Measurements from ENCODE around the gene ATXN2.

ATXN2 gene

GRCh38 chr12:111444314-111444924 lies 154.7 kb downstream of the ATXN2 start:
- no peak for TF ChIP-seq GATA2 (IDR thresholded peaks at IDR 0.05; ENCODE audit: low read depth, low read length)
- TF ChIP-seq GATA3 (IDR thresholded peaks at IDR 0.05; ENCODE audit: low read depth, low read length), result no peak

DNA sequence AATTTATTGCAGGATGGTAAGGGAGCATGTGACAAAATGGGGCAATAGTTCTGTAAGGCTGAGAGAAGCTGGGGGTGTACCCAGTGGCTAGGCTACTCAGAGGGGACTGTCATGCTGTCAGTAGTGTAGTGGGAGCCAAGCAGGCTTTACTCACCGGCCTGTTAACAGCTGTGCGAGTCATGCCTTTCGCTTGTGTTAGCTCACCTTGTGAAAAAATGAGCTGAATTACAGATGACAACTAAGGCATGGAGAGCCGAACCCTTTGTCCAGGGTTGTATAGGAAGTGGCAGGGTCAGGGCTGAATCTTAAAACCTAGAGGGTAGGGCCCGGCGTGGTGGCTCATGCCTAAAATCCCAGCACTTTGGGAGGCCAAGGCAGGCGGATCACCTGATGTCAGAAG lies 155.5 kb downstream of the ATXN2 start:
- TF ChIP-seq GATA3 (IDR thresholded peaks at IDR 0.05; ENCODE audit: low read depth, low read length) (no peak), GATA2 (IDR thresholded peaks at IDR 0.05; ENCODE audit: low read depth, low read length) (no peak)

GRCh38 chr12:111443086-111443485 lies 156.0 kb downstream of the ATXN2 start:
- TF ChIP-seq GATA2 (IDR thresholded peaks at IDR 0.05; ENCODE audit: low read depth, low read length), result no peak
- TF ChIP-seq GATA3 (IDR thresholded peaks at IDR 0.05; ENCODE audit: low read depth, low read length), result no peak

DNA sequence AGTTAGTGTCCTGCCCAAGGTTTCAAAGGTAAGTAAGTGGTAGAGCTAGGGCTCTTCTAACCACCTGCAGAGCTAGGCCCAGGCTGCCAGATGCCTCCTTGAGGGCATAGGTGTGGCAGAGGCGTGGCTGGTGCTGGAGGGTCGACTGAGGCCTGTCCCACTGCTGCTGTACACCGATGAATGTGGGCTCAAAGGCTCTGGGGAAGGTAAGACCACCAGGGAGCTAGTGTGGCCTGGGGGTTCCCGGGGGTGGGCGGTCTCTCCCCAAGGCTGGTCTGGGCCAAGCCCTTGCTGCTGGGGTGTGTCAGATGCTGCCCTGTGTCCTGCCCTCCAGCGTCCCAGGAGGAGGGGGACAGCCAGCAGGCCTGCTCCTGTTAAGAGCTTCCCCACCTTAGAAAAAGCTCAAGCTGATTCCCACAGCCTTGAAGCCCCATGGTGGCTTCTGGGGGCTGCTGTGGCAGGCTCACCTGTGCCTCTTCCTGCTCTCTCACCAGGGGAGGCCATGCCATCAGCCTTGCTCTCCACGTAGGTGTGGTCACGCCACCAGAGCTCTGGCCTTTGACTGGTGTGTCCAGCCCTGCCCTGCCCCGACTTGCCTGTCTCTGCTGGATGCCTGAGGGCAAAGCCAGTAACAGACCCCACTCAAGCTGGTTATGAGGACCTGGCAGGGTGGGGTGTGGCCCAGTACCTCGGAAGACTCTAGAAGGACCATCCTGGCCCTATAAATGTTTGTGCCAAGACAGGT lies 156.6 kb downstream of the ATXN2 start:
- TF ChIP-seq GATA3 (IDR thresholded peaks at IDR 0.05; ENCODE audit: low read depth, low read length), result no peak
- no peak for TF ChIP-seq GATA2 (IDR thresholded peaks at IDR 0.05; ENCODE audit: low read depth, low read length)

DNA sequence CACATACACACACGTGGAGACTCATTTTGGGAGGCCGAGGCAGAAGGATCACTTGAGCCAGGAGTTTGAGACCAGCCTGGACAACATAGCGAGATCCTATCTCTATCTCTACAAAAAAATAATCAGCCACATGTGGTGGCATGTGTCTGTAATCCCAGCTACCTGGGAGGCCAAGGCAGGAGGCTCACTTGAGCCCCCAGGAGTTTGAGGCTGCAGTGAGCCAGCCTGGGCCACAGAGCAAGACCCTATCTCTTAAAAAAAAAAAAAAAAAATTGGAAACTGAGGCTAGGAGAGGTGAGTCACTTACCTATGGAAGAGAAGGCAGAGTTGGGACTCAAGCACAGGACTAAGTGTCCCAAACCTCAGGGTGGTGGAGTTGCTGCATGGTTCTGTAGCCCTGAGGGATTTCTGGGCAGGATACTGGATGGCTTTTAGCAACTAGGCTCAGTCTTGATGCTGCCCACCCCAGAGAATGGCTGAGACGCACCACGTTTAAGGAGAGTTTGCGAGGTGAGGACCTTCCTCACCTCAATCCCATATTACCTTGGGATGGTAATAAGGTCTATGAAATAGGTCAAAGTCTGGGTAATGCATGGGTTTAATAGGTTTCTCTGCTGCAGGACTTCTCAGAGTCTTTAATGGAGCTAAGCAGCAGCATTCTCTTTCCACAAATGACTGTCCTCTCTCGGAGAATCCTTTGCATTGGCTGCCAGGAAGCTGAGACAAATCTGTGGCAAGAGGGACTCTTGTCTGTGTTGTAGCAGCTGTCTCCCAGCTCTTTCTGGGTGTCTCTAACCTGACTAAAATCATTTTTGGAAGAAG lies 157.8 kb downstream of the ATXN2 start:
- TF ChIP-seq GATA2 (IDR thresholded peaks at IDR 0.05; ENCODE audit: low read depth, low read length), result no peak
- TF ChIP-seq GATA3 (IDR thresholded peaks at IDR 0.05; ENCODE audit: low read depth, low read length), result no peak

GRCh38 chr12:111440631-111441030 lies 158.5 kb downstream of the ATXN2 start:
- TF ChIP-seq GATA2 (IDR thresholded peaks at IDR 0.05; ENCODE audit: low read depth, low read length) (no peak), GATA3 (IDR thresholded peaks at IDR 0.05; ENCODE audit: low read depth, low read length) (no peak)

GRCh38 chr12:111440152-111440551 lies 159.0 kb downstream of the ATXN2 start:
- TF ChIP-seq GATA2 (IDR thresholded peaks at IDR 0.05; ENCODE audit: low read depth, low read length) (no peak), GATA3 (IDR thresholded peaks at IDR 0.05; ENCODE audit: low read depth, low read length) (no peak)

DNA sequence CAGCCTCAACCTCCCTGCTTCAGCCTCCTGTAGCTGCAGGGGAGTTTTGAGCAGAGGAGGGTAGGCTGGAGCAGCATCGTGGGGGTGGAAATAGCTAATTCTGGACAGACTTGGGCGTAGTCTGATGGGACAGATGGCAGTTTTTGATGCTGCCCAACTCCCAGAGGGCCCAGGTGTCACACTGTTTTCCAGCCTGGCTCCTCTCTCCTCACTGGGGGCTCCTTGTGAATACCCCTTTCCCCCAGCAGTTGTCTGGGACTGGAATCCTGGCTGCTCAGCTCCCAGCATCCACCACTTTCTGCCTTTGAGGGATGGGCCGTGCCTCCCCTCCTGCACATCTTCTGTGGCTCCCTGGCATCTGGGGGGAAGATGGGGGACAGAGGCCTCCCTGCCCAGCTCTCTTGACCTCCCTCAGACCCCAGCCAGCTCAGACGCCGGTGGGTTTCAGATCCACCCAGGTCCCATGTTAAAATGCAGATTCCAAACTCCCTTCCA lies 159.4 kb downstream of the ATXN2 start:
- TF ChIP-seq GATA3 (IDR thresholded peaks at IDR 0.05; ENCODE audit: low read depth, low read length) (no peak), GATA2 (IDR thresholded peaks at IDR 0.05; ENCODE audit: low read depth, low read length) (no peak)

GRCh38 chr12:111438481-111438880 lies 160.6 kb downstream of the ATXN2 start:
- TF ChIP-seq GATA2 (IDR thresholded peaks at IDR 0.05; ENCODE audit: low read depth, low read length) (no peak), GATA3 (IDR thresholded peaks at IDR 0.05; ENCODE audit: low read depth, low read length) (no peak)

GRCh38 chr12:111437816-111438454 lies 161.2 kb downstream of the ATXN2 start:
- no peak for TF ChIP-seq GATA3 (IDR thresholded peaks at IDR 0.05; ENCODE audit: low read depth, low read length)
- TF ChIP-seq GATA2 (IDR thresholded peaks at IDR 0.05; ENCODE audit: low read depth, low read length), result no peak

DNA sequence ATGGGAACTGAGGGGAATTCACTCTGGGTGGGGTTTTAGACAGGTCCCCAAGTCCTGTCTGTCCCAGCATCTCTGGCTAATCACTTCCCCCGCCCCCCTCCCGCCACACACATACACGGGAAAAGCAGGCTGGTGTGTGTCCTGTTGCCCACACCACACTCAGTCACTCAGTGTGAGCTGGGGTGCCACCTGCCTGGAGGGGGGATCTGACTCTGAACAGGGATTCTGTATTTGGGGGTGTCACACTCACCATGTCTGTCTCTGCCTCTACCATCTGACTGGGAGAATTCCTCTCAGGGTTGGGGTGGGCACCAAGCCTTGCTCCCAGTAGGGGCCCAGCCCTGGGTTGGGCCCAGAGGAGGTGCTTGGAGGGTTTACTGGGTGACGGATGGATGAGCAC lies 162.3 kb downstream of the ATXN2 start:
- TF ChIP-seq GATA2 (IDR thresholded peaks at IDR 0.05; ENCODE audit: low read depth, low read length), result no peak
- TF ChIP-seq GATA3 (IDR thresholded peaks at IDR 0.05; ENCODE audit: low read depth, low read length), result no peak

DNA sequence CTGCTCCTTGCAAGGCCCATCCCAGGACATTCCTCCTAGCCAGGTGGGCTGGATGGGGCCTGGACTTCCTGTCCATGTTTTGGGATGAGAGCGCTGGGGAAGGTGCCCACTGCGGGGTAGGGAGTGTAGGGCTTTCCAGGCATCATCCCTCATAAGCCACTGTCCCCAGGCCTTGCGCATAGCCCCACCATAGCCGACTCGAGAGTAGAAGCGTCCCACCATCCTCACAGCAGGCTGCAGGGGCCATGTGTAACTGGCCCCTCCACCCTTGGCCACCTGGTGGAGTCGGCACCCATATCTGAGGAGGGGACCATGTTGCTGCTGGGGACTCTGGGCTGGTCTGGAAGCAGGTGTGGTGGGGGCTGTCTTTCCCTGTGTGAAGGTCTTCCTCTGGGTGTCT lies 162.8 kb downstream of the ATXN2 start:
- TF ChIP-seq GATA3 (IDR thresholded peaks at IDR 0.05; ENCODE audit: low read depth, low read length), result no peak
- no peak for TF ChIP-seq GATA2 (IDR thresholded peaks at IDR 0.05; ENCODE audit: low read depth, low read length)

DNA sequence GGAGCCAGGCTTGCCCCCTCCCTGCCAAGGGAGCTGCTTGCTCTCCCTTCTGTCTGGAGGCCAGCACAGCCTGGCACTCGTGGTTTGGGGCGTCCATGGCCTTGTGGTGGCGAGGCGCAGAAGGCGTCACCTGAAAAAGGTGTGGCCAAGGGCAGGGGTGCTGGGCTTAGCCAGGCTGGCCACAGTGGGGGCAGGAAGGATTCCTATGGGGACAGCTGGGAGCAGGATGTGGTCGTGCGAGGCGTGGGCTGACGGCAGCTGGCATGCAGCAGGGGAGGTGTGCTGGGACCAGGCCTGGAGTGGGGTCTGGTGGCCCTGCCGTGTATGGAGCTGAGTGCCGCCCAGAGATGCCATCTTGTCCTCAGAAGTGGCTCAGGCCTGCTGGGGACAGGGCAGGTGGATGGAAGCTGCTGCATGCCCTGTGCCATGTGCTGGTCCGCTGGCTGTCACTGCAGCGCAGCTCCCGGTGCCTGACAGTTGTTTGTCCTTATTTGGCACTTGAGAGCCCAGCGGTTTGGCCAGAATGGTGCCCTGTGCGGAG lies 163.4 kb downstream of the ATXN2 start:
- TF ChIP-seq GATA3 (IDR thresholded peaks at IDR 0.05; ENCODE audit: low read depth, low read length) (no peak), GATA2 (IDR thresholded peaks at IDR 0.05; ENCODE audit: low read depth, low read length) (no peak)
